HG03039 (cell line): ENCODE results near the gene IFT22.
"Not testable (repeated sequence)": the region's sequence is repeated elsewhere in the genome, so short reads cannot be mapped to it uniquely, and the experiment has no call there.

Experiments
- ATAC-seq: cut with Tn5 transposase; IDR thresholded peaks from one replicate; pipeline ENCODE4 v1.9.1; 2021; ENCODE audit warnings: mild to moderate bottlenecking, moderate library complexity; ENCODE audit not compliant: unreplicated experiment

IFT22 gene

GRCh38 chr7:101321491-101322401 lies at the start of gene IFT22:
TSS of gene IFT22 (minus strand) at chr7:101321812. CDS start at chr7:101321709, 103 bp downstream.
- peak; percentile 93 for ATAC-seq

- no peak for ATAC-seq
Observed at GRCh38 chr7:101370836-101371235, 49.2 kb upstream of the IFT22 start.

- ATAC-seq: no peak
Observed at GRCh38 chr7:101368422-101369165, 47.0 kb upstream of the IFT22 start.

- ATAC-seq: no peak
Observed at GRCh38 chr7:101367676-101368075, 46.1 kb upstream of the IFT22 start.

GRCh38 chr7:101365956-101366355 lies 44.3 kb upstream of the IFT22 start:
- no peak for ATAC-seq

GRCh38 chr7:101363734-101364374 lies 42.2 kb upstream of the IFT22 start:
- ATAC-seq: peak; percentile 56

GRCh38 chr7:101363196-101363733 lies 41.7 kb upstream of the IFT22 start:
- no peak for ATAC-seq

GRCh38 chr7:101362334-101363195 lies 41.0 kb upstream of the IFT22 start, which contains the start of gene COL26A1:
TSS of gene COL26A1 (plus strand) at chr7:101362875. CDS start at chr7:101363033, 158 bp downstream.
- ATAC-seq: no peak

- ATAC-seq: no peak
Observed at GRCh38 chr7:101357433-101357832, 35.8 kb upstream of the IFT22 start.

- ATAC-seq: no peak
Observed at GRCh38 chr7:101352920-101353308, 31.3 kb upstream of the IFT22 start.

- ATAC-seq: not testable (repeated sequence)
Observed at GRCh38 chr7:101349300-101349699, 27.7 kb upstream of the IFT22 start.

- ATAC-seq: not testable (repeated sequence)
Observed at GRCh38 chr7:101348456-101349067, 26.9 kb upstream of the IFT22 start.

GRCh38 chr7:101347477-101347876 lies 25.9 kb upstream of the IFT22 start:
- no peak for ATAC-seq

GRCh38 chr7:101342892-101343291 lies 21.3 kb upstream of the IFT22 start:
- no peak for ATAC-seq

GRCh38 chr7:101340379-101340778 lies 18.8 kb upstream of the IFT22 start:
- ATAC-seq: no peak

GRCh38 chr7:101333912-101334311 lies 12.3 kb upstream of the IFT22 start:
- ATAC-seq: no peak

- no peak for ATAC-seq
Observed at GRCh38 chr7:101332026-101332425, 10.4 kb upstream of the IFT22 start.

- ATAC-seq: no peak
Observed at GRCh38 chr7:101330011-101330484, 8.4 kb upstream of the IFT22 start.

- ATAC-seq: no peak
Observed at GRCh38 chr7:101328159-101328558, 6.5 kb upstream of the IFT22 start.
